ENCODE results near the gene HTATSF1.

- TF ChIP-seq POLR2AphosphoS5 (IDR thresholded peaks at IDR 0.05; ENCODE audit: insufficient read depth in 1 of 2, low read depth in 1 of 2) (no peak), CTCF (IDR thresholded peaks at IDR 0.05) (no peak), POLR2A (IDR thresholded peaks at IDR 0.05) (no peak)
Measured at GRCh38 chrX:136477026-136477425, 20.4 kb upstream of the HTATSF1 start.

Measured in vagina (tissue), 2 donors.